Measurements from ENCODE around the gene PPP1R18.
"Not testable (repeated sequence)": the region's sequence is repeated elsewhere in the genome, so short reads cannot be mapped to it uniquely, and the experiment has no call there.

Gene PPP1R18, protein sequence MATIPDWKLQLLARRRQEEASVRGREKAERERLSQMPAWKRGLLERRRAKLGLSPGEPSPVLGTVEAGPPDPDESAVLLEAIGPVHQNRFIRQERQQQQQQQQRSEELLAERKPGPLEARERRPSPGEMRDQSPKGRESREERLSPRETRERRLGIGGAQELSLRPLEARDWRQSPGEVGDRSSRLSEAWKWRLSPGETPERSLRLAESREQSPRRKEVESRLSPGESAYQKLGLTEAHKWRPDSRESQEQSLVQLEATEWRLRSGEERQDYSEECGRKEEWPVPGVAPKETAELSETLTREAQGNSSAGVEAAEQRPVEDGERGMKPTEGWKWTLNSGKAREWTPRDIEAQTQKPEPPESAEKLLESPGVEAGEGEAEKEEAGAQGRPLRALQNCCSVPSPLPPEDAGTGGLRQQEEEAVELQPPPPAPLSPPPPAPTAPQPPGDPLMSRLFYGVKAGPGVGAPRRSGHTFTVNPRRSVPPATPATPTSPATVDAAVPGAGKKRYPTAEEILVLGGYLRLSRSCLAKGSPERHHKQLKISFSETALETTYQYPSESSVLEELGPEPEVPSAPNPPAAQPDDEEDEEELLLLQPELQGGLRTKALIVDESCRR

DNA sequence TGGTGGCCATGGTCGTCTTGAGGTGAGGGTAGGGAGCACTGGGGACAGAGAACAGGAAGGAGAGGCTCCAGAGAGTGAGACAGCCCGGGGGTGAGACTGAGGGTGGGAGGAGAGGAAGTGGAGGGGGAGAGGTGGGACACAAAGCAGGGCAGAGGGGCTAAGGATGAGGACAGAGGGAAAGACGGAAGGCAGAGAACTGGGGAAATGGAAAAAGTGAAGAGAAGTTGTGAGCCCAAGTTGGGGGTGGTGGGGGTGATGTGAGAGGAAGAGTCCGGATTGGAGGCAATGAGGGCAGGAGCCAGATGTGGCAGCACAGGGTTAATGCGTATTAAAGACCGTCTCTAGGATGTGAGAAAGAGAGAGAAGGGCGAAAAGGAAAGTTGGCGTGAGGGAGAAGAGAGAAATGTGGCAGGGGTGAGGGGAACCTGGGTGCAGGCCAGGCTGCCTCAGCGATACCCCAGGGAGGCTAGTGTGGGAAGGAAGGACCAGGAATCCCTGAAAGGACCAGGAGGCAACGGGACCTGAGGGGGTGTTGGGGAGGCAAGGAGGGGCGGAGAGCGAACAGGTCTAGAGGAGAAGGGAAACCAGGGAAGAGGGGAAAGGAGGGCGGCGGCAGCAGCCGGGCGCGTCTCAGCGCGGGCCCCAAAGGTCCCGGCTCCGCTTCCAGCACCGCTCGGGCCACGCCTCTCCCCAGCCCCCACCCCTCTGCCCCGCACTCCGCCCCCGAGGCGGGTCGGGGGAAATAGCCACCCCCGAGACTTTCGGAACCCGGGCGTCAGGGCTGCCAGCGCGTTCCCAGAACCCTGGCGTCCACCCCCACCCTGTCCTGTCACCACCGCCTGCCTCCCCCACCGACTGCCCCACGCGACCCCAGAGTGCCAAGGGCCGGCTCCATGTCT is at the start of gene PPP1R18:
TSS of gene PPP1R18 (minus strand) at position 637 of the 899 bp plus-strand sequence. CDS start at position 10, 627 bp downstream.
- peak; percentile 89 for DNase-seq

DNA sequence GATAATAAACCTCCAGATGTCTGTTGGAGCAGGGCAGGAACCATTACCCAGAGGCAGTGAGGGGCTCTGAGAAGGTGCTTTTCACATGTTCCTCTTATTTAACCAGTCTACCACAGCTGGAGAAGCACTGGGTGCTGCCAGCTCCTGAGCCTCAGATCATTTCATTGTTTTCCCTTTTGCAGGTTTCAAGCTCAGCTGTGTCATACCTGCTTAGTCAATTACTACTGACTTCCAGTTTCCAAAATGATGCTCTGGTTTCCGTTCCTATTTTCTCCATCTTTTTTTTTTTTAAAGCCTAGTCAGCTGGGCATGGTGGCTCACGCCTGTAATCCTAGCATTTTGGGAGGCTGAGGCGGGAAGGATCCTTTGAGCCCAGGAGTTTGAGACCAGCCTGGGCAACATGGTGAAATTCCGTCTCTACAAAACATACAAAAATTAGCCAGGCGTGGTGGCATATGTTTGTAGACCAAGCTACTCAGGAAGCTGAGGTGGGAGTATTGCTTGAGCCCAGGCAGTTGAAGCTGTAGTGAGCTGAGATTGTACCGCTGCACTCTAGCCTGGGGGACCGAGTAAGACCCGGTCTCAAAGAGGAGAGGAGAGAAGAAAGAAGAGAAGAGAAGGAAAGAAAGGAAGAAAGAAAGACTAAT is 49.3 kb upstream of the PPP1R18 start:
- DNase-seq, result no peak

DNA sequence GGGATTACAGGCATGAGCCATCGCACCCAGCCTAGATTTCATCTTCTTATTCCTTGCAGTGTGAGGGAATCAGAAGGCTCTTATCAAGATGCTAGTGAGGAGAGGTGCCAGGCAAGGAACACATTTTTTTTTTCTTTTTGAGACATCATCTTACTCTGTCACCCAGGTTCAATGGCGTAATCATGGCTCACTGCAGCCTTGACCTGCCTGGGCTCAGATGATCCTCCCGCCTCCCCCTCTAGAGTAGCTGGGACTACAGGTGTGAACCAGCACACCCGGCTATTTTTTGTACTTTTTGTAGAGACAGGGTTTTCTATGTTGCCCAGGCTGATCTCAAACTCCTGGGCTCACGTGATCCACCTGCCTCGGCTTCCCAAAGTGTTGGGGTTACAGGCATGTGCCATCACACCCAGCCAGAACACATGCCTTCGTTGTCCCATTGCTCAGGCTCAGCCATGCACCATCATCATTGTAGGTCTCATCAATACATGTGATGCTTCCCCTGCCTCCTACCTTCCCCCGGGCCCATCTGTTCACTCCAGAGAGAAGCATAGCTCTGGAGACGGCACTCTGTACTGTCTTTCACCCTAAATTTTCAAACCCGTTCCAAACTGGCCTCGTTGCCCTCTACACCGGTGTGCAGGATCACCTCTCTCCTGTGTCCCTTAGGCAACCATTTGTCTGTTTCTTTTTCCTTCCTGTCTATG is 45.9 kb upstream of the PPP1R18 start:
- no peak for DNase-seq

DNA sequence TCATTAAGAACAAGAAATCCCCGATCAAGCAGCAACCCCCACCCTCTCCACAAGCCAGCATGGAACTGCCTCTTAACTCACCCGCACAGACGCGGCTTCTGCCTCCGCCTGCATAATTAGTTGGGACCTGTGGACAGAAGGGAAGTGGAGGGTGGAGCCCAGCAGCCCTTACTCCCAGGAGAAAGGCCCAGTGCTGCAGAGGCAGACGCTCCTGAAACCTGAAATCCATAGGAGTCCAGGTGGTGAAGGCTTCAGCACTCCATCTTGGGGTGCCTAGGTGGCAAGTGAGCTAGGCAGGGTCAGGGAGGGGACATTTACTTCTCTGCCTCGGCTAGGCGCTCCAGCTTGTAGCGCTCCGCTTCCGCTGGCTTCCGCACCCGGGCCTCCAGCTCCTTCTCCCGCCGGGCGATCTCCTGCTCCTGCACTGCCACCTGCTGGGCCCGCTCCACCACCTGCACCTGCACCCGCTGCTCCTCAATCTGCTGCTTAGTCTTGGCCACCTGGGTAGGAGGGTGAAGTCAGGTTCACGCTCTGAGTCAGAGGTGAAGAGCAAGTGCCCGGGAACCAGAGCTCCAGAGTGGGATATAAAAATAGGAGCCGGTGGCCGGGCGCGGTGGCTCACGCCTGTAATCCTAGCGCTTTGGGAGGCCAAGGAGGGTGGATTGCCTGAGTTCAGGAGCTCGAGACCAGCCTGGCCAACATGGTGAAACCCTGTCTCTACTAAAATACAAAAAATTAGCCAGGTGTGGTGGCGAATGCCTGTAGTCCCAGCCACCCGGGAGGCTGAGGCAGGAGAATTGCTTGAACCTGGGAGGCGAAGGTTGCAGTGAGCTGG is 44.4 kb upstream of the PPP1R18 start:
- peak; percentile 87 for DNase-seq

DNA sequence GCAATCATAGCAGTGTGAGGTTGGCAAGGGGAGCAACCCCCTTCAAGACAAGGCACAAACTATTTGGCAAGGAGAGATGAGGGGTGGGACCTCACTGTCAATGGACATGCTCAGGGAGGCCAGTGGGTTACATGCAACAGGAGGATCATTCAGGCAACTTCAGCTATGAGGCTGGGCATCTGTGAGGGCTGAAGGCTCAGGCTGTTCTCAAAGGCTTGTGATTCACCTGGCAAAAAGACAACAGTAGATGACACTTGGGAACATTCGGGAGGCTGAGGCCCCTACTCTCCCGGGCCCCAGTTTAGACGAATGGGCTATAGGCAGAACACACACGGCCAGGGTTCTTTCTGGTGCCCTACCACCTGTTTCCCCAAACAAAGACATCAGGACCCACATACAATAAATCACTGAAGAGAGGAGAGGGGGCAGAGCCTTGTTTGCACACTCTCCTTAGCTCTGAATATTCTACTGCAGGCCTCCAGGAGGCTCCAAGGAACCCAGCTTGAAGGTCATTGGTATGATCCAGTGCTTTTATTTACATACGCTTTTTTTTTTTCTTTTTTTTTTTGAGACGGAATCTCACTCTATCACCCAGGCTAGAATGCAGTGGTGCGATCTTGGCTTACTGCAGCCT is 41.6 kb upstream of the PPP1R18 start:
- DNase-seq, result no peak

DNA sequence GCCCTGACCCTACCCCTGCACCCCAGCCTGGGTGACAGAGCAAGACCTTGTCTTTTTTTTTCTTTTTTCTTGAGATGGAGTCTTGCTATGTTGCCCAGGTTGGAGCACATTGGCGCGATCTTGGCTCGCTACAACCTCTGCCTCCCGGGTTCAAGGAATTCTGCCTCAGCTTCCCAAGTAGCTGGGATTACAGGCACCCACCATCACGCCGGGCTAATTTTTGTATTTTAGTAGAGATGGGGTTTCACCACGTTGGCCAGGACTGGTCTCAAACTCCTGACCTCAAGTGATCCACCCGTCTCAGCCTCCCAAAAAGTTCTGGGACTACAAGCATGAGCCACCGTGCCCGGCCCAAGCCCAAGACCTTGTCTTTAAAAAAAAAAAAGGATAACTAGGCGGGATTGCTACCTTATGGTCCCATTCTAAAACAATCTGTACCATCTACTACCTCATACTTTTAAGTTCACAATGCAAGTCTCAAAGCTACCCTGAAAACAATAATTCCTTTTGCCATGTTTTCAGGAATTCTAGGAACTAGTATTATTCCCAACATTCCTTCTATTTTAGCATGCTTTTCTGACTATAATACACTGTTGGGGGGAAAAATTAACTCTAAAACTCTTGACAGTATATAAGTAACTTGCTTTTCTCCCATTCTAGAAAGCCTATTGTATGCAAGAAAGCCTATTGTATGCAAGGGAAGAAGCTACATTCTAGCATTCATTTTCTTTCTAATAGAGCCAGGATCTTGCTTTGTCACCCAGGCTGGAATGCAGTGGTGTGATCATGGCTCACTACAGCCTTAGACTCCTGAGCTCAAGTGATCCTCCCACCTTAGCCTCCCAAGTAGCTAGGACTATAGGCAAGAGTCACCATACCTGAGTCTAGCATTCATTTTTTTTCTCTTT is 40.3 kb upstream of the PPP1R18 start:
- no peak for DNase-seq

DNA sequence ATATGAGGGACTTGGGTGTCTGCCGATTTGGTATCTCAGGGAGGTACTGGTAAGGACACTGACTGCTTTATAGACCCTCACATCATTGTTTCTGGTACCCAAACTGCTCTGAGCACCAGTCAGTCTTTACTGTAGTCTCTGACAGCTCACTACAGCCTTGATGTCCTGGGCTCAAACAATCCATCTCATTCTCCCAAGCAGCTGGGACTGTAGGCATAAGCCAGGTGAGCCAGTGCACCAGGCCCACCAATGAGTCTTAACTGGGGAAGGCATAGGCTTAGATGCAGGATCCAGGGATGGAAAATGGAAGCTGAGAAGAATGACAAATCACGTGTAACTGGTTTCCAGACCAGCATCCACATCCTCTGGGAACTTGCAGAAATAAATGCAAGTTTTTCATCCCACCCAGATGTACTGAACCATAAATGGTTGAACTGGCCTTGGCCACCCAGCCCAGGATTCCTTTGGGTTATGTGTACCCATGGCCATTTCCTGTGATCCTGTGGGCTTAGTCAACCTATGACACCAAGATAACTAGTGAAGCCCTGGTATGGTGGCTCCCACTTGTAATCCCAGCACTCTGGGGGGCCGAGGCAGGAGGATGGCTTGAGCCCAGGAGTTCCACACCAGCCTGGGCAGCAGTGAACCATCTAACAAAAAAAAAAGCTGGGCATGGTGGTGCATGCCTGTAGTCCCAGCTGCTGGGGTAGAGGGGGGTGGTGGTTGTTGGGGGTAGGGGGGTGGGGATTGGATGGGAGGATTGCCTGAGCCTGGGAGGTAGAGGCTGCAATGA is 39.5 kb upstream of the PPP1R18 start:
- no peak for DNase-seq

DNA sequence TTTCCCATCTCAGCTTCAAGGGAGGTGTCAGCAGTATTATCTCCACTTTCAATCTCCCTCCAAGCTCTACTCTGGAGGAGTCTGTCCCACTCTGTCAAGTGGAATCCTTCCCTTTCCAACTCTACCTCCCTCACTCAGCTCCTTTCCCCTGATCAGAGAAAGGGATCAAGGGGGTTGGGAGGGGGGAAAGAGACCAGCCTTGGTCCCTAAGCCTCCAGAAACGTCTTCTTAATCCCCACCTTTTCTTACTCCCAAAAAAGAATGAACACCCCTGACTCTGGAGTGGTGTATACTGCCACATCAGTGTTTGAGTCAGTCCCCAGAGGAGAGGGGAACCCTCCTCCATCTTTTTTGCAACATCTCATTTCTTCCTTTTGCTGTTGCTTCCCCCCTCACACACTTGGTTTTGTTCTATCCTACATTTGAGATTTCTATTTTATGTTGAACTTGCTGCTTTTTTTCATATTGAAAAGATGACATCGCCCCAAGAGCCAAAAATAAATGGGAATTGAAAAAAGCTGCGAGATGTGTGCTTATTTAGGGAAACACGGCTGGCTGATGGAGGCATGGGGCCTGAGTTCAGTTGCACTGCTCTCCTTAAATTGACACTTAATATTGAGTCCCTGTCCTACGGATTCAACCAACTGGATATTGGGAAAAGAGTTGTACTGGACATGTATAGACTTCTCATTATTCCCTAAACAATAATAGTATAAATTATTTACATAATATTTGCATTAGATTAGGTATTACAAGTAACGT is 38.6 kb upstream of the PPP1R18 start:
- no peak for DNase-seq

DNA sequence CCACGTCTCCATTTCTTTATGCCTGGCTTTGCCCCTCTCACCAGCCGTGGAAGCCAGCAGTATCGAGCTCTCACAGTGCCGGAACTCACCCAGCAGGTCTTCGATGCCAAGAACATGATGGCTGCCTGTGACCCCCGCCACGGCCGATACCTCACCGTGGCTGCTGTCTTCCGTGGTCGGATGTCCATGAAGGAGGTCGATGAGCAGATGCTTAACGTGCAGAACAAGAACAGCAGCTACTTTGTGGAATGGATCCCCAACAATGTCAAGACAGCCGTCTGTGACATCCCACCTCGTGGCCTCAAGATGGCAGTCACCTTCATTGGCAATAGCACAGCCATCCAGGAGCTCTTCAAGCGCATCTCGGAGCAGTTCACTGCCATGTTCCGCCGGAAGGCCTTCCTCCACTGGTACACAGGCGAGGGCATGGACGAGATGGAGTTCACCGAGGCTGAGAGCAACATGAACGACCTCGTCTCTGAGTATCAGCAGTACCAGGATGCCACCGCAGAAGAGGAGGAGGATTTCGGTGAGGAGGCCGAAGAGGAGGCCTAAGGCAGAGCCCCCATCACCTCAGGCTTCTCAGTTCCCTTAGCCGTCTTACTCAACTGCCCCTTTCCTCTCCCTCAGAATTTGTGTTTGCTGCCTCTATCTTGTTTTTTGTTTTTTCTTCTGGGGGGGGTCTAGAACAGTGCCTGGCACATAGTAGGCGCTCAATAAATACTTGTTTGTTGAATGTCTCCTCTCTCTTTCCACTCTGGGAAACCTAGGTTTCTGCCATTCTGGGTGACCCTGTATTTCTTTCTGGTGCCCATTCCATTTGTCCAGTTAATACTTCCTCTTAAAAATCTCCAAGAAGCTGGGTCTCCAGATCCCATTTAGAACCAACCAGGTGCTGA is 37.6 kb upstream of the PPP1R18 start:
- DNase-seq, result not testable (repeated sequence)

DNA sequence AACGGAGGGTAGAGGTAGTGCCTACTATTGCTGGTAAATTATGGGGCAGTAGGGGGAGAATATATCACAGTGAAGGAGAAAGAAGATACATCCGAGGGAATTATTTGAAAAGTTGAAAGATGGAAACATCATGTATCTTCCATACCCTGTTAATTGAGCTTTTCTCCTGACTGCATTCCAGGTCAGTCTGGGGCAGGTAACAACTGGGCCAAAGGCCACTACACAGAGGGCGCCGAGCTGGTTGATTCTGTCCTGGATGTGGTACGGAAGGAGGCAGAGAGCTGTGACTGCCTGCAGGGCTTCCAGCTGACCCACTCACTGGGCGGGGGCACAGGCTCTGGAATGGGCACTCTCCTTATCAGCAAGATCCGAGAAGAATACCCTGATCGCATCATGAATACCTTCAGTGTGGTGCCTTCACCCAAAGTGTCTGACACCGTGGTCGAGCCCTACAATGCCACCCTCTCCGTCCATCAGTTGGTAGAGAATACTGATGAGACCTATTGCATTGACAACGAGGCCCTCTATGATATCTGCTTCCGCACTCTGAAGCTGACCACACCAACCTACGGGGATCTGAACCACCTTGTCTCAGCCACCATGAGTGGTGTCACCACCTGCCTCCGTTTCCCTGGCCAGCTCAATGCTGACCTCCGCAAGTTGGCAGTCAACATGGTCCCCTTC is 36.9 kb upstream of the PPP1R18 start:
- not testable (repeated sequence) for DNase-seq

DNA sequence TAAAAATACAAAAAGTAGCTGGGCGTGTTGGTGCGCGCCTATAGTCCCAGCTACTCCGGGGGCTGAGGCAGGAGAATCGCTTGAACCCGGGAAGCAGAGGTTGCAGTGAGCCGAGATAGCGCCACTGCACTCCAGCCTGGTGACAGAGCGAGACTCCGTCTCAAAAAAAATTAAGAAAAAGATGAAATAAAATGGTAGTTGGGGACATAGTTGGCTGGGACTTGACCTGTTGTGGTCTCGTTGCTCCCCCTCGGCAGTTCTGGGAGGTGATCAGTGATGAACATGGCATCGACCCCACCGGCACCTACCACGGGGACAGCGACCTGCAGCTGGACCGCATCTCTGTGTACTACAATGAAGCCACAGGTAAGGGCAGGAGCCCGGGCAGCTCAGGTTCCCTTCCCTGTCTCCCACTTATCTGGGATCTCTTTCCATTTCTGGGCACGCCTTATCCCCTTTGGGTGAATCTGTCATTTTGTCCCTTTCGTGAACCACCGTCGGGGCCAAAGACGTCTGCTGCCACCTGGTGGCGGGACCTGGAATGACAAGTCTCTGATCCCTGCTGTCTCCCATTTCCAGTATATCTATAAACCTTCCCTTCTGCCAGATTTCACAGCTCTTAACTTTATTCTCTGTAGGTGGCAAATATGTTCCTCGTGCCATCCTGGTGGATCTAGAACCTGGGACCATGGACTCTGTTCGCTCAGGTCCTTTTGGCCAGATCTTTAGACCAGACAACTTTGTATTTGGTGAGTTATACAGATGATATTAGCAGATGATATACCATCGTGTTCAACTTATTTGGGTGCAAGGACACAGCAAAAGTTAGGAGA is 36.1 kb upstream of the PPP1R18 start:
- DNase-seq, result peak; percentile 86

DNA sequence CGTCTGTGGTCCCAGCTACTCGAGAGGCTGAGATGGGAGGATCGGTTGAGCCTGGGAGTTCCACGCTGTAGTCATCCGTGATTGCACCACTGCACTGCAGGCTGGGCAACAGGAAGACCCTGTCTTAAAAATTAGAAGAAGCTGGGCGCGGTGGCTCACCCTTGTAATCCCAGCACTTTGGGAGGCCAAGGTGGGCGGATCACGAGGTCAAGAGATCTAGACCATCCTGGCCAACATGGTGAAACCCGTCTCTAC is 35.5 kb upstream of the PPP1R18 start:
- not testable (repeated sequence) for DNase-seq

DNA sequence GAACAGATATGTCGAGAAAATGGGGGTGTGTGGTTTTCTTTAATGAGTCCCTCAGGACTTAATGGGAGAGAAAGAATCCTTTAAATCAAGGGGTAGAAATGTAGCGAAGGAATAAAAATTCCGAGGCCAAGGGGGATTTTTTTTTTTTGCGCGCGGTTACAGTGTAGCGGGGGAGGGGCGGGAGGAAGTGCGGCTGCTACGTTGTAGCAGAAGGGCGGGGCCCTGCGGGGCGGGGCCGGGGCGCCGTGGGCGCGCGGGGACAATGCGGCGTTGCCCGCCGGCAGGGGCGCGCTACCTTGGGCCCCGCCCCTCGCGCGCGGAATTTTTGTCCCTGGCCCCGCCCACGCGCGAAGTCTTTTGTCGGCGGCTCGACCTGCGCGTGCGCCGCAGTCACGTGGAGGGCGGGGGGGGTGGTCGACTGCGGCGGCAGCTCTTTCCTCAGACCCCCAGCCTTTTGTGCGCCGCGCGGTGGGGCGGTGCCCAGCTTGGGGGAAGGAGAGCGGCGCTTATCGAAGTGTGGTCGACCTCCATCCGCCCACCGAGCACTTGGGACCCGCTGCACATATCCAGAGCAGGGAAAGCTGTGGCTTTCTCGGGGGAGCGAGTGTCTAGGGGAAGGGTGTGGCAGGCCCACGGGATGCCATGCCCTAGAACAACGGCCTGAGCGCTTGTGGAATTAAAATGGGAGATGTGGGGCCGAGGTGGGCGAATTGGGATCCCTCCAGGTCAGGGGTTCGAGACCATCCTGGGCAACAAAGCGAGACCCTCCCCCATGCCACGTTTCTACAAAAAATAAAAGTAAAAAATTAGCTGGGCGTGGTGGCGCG is 35.0 kb upstream of the PPP1R18 start:
- peak; percentile 99 for DNase-seq

DNA sequence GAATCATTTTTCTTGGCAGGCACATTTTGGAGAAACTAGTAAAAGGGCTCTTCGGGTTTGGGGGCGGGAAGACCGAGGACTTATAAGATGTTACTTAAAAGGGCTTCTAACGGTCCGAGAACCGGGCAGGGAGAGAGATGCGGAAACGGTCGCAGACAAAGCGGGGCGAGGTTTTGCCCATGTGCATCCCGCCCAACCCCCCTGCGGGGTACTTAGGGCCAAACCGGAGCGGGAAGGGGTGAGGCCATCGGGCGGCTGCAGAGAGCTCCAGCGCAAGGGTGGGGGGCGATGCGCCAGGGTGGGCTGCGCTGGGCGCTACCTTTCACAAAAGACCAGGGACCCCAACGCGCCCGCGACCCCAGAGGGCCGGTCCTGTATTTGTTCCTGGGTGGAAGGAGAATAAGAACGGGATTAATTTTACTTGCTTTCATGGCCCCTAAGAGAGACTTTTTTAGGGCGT is 34.3 kb upstream of the PPP1R18 start:
- peak; percentile 68 for DNase-seq

All from stimulated activated CD4-positive, alpha-beta T cell treated with anti-CD3 and anti-CD28 coated beads, Interleukin-4, amount 100 ng/mL, for 1 hour (primary cell).